ENCODE data around the gene IFNE.

The IFNE gene

GRCh38 chr9:21522348-21522747 lies 40.2 kb upstream of the IFNE start:
- CTCF ChIA-PET, result interaction anchor here (1.6 kb wide), 1 partner anchor 12 kb away, joined by 4 read pairs; no protein-coding TSS in a partner anchor
- POLR2A ChIA-PET, result no interaction called here
- DNase-seq (ENCODE audit: extremely low spot score), result no peak
- TF ChIP-seq CTCF (IDR thresholded peaks at IDR 0.05; ENCODE audit: control extremely low read depth, extremely low read depth, low read depth, missing control alignments), result no peak

GRCh38 chr9:21521448-21521847 lies 39.3 kb upstream of the IFNE start:
- no peak for TF ChIP-seq CTCF (IDR thresholded peaks at IDR 0.05; ENCODE audit: control extremely low read depth, extremely low read depth, low read depth, missing control alignments)
- DNase-seq (ENCODE audit: extremely low spot score), result no peak
- POLR2A ChIA-PET, result no interaction called here
- CTCF ChIA-PET, result interaction anchor here (1.1 to 2.1 kb wide), 2 partner anchors 16 to 38 kb away, joined by 3 to 7 read pairs; no protein-coding TSS in a partner anchor

GRCh38 chr9:21520501-21521228 lies 38.6 kb upstream of the IFNE start:
- POLR2A ChIA-PET, result no interaction called here
- no peak for TF ChIP-seq CTCF (IDR thresholded peaks at IDR 0.05; ENCODE audit: control extremely low read depth, extremely low read depth, low read depth, missing control alignments)
- CTCF ChIA-PET, result interaction anchor here (1.0 to 2.1 kb wide), 5 partner anchors 16 to 194 kb away, joined by 3 to 7 read pairs (median 3); no protein-coding TSS in a partner anchor
- DNase-seq (ENCODE audit: extremely low spot score), result no peak

- ChIA-PET POLR2A (interaction anchor here (0.7 kb wide), 1 partner anchor 28 kb away, joined by 3 read pairs; no protein-coding TSS in a partner anchor), CTCF (interaction anchor here (0.6 to 2.1 kb wide), 5 partner anchors 15 to 194 kb away, joined by 3 to 7 read pairs (median 3); no protein-coding TSS in a partner anchor)
- no peak for DNase-seq (ENCODE audit: extremely low spot score)
- TF ChIP-seq CTCF (IDR thresholded peaks at IDR 0.05; ENCODE audit: control extremely low read depth, extremely low read depth, low read depth, missing control alignments), result no peak
Observed at GRCh38 chr9:21519855-21520434, 37.8 kb upstream of the IFNE start.

- CTCF ChIA-PET, result interaction anchor here (0.6 to 0.7 kb wide), 2 partner anchors 25 to 349 kb away, joined by 3 read pairs; no protein-coding TSS in a partner anchor
- POLR2A ChIA-PET, result no interaction called here
- no peak for TF ChIP-seq CTCF (IDR thresholded peaks at IDR 0.05; ENCODE audit: control extremely low read depth, extremely low read depth, low read depth, missing control alignments)
- DNase-seq (ENCODE audit: extremely low spot score), result no peak
Observed at GRCh38 chr9:21516796-21517195, 34.7 kb upstream of the IFNE start.

GRCh38 chr9:21513431-21513830 lies 31.3 kb upstream of the IFNE start:
- ChIA-PET POLR2A (no interaction called here), CTCF (no interaction called here)
- DNase-seq (ENCODE audit: extremely low spot score), result no peak
- TF ChIP-seq CTCF (IDR thresholded peaks at IDR 0.05; ENCODE audit: control extremely low read depth, extremely low read depth, low read depth, missing control alignments), result no peak
